Activated CD8-positive, alpha-beta T cell treated with anti-CD3 and anti-CD28 coated beads, Interleukin-2, amount 10 ng/mL, durations not matched to agents 7 days and 5 days (primary cell): ENCODE measurements around the gene AKR1C3. TPM values are rescaled to one million over a fixed set of nuclear protein-coding genes. Genes with fewer than 3 reads are reported as not detected.

ENCODE experiments used
- ATAC-seq: fragments of 150-1000 bp; cut with Tn5 transposase; one replicate; pipeline ENCODE4 v1.10.0; 2021; ENCODE audit warnings: moderate library complexity
- CTCF ChIA-PET: fragments of 350-600 bp; sonication (Branson Sonifier 250); formaldehyde crosslinking; loops from one replicate; lab custom pipeline; 2021; ENCODE audit warnings: antibody characterized with exemption; lab: Charles Lee
- POLR2A ChIA-PET: fragments of 350-600 bp; sonication (Branson Sonifier 250); formaldehyde crosslinking; loops from one replicate; lab custom pipeline; 2021; ENCODE audit warnings: antibody characterized with exemption; lab: Charles Lee
- DNase-seq: peaks from one replicate; pipeline ENCODE4 v3.0.0-alpha.2; 2020
- H3K27ac Mint-ChIP-seq: one replicate; pipeline ENCODE4 v1.8.0; 2021; ENCODE audit warnings: mild to moderate bottlenecking, mixed read lengths
- H3K27me3 Mint-ChIP-seq: one replicate; pipeline ENCODE4 v1.8.0; 2021; ENCODE audit warnings: low read depth, mixed read lengths
- H3K36me3 Mint-ChIP-seq: one replicate; pipeline ENCODE4 v1.8.0; 2021; ENCODE audit warnings: low read depth, mixed read lengths
- H3K4me1 Mint-ChIP-seq: one replicate; pipeline ENCODE4 v1.8.0; 2021; ENCODE audit warnings: low read depth, mixed read lengths
- H3K4me3 Mint-ChIP-seq: one replicate; pipeline ENCODE4 v1.8.0; 2021; ENCODE audit warnings: mild to moderate bottlenecking, mixed read lengths
- H3K9me3 Mint-ChIP-seq: one replicate; pipeline ENCODE4 v1.8.0; 2022; ENCODE audit warnings: mixed read lengths; ENCODE audit not compliant: insufficient read depth
- total RNA-seq, 2 experiments: library from RNA; stranded (reverse); gene quantifications; one replicate each; pipeline ENCODE4 v1.2.3, GENCODE V29; 2021

Gene AKR1C3
- total RNA-seq, 2 experiments from 2014 or later: 3.9 to 4.4 TPM

DNA sequence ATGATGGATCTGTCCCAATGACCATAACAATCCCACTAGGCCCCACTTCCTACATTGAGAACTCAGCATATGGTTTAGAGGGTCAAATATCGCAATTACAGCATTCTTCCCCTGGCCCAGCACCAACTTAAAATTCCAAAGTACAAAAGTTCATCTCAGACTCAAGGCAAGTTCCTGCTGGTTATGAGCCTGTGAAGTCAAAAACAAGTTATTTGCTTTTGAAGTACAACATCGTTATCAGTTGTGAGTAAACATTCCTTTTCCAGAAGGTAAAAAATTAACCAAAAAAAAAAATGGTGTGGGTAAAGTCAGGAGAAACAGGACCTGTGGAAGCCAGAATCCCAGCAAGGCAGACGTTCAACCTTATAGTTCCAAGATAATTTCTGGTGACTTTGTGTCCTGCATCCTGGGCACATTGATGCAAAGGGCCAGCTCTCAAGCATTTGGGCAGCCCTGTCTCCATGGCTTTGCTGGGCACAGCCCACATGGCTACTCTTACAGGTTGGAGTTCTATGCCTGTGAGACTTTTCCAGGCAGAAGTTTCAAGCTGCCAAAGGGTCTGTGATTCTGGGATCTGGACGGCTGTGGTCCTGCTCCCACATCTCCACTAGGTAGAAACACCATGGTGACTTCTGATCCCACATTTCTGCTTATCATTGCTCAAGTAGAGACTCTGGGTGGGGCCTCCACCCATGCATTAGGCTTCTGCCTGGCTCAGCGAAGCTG lies 53.2 kb downstream of the AKR1C3 start:
- peaks cover 14% of the 10 kb centered on the region for H3K9me3 Mint-ChIP-seq
- POLR2A ChIA-PET: no interaction called here
- no peaks in the 10 kb centered on the region for H3K36me3 Mint-ChIP-seq
- H3K27ac Mint-ChIP-seq: no peak overlapping the region
- no peak for ATAC-seq
- no peak overlapping the region for H3K4me3 Mint-ChIP-seq
- peaks cover 4% of the 10 kb centered on the region for H3K27me3 Mint-ChIP-seq
- no peak for DNase-seq
- no peaks in the 10 kb centered on the region for H3K4me1 Mint-ChIP-seq
- CTCF ChIA-PET: interaction anchor here (0.7 kb wide), 1 partner anchor 219 kb away, joined by 3 read pairs; no protein-coding TSS in a partner anchor

DNA sequence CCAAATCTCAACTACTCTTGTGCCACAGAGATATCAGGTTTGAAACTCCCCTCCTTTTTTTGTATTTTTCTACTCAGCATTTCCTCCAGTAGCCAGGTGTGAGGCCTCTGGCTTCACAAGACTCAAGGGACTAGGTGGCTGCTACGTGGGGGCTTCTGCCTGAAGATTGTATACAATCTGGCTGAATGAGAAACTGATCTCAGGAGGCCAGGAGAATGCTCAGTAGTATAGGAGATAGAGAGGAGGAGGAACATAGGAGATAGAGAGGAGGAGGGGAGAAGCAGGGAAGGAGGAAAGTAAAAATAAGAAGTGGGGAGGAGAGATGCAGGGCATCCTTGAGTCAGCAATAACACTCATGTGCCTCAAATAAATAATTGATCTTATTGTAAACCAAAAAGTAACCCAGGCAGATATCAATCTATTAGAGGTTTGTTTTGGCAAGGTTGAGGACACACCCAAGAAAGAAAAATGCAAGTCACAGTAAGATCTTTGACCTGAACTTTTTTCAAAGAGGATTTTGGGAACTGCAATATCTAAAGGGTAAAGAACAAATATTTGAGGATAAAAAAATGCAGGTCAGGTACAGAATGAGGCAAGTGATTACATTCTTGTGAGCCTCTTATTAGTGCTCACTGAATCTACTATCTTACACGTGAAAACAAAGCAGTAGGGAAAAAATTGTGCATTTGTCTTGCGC lies 53.9 kb downstream of the AKR1C3 start:
- Mint-ChIP-seq H3K36me3 (no peaks in the 10 kb centered on the region), H3K27ac (no peak overlapping the region), H3K4me3 (no peak overlapping the region), H3K27me3 (peaks cover 4% of the 10 kb centered on the region), H3K4me1 (no peaks in the 10 kb centered on the region), H3K9me3 (peaks cover 14% of the 10 kb centered on the region)
- no peak for ATAC-seq
- CTCF ChIA-PET: interaction anchor here (0.7 kb wide), 1 partner anchor 220 kb away, joined by 3 read pairs; no protein-coding TSS in a partner anchor
- DNase-seq: no peak
- POLR2A ChIA-PET: no interaction called here

DNA sequence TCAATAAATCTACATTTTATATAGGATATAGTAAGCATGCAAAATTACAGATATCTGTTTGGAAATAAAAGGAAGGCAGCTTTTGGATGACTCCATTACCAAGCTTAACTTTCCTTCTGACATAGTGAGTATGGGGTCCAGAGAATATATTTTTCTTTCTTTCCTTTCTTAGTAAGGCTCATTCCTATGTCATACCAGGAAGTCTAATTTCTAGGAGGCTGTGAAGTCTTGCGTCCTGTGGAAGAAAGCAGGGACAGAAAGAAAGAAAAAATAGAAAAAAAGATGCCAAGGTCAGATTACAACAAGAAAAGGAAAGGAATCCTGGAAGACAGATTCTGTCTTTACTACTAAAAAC lies 54.4 kb downstream of the AKR1C3 start:
- POLR2A ChIA-PET: no interaction called here

DNA sequence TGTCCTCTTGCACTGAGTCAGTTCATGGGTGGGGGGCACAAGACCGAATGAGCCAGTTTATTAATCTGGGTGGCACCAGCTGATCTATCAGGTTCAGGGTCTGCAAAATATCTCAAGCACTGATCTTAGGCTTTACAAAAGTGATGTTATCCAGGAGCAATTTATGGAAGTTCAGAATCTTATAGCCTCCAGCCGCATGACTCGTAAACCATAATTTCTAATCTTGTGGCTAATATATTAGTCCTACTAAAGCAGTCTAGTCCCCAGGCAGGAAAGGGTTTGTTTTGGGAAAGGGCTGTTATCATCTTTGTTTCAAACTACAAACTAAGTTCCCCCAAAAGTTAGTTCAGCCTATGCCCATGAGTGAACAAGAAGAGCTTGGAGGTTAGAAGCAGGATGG lies 56.9 kb downstream of the AKR1C3 start:
- H3K27ac Mint-ChIP-seq: no peak overlapping the region
- H3K27me3 Mint-ChIP-seq: peaks cover 4% of the 10 kb centered on the region
- H3K36me3 Mint-ChIP-seq: no peaks in the 10 kb centered on the region
- no peak overlapping the region for H3K4me3 Mint-ChIP-seq
- peaks cover 14% of the 10 kb centered on the region for H3K9me3 Mint-ChIP-seq
- CTCF ChIA-PET: no interaction called here
- no peak for DNase-seq
- ATAC-seq: no peak
- H3K4me1 Mint-ChIP-seq: no peaks in the 10 kb centered on the region
- POLR2A ChIA-PET: no interaction called here

More for the DNA sequence above, 54.4 kb downstream of the AKR1C3 start:
- Mint-ChIP-seq H3K9me3 (peaks cover 14% of the 10 kb centered on the region), H3K27ac (no peak overlapping the region), H3K4me1 (no peaks in the 10 kb centered on the region), H3K36me3 (no peaks in the 10 kb centered on the region), H3K27me3 (peaks cover 4% of the 10 kb centered on the region), H3K4me3 (no peak overlapping the region)
- no peak for ATAC-seq
- CTCF ChIA-PET: no interaction called here
- DNase-seq: no peak

DNA sequence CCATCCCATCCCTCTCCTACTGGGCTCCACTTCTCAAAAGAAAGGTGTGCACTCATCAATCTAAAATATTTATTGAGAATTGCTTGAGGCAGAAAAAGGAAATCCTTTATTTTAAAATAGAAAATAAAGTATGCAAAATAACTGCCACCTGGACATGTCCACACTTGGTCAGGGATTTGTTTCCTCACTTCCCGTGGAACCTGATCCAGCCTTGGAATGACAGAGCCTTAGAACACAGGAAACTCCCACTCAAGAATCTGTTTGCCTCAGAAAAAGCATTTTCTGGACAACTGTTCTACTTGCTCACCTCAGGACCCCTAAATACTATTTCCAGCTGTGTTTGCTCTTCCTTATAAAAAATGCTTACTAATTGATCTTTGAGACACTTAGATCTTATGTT lies 61.7 kb downstream of the AKR1C3 start:
- Mint-ChIP-seq H3K27me3 (peaks cover 1% of the 10 kb centered on the region), H3K36me3 (no peaks in the 10 kb centered on the region), H3K27ac (no peak overlapping the region), H3K4me1 (no peaks in the 10 kb centered on the region), H3K9me3 (peaks cover 1% of the 10 kb centered on the region), H3K4me3 (no peak overlapping the region)
- ChIA-PET POLR2A (no interaction called here), CTCF (no interaction called here)
- ATAC-seq (no peak), DNase-seq (no peak)

Other genes with a start within 250 kb of the AKR1C3 start
- under 1 TPM; 0.79 to 0.83 TPM for gene AKR1C1, start 131.0 kb upstream of the AKR1C3 start, total RNA-seq
- not detected for gene AKR1C2, start 90.6 kb upstream of the AKR1C3 start, total RNA-seq
- gene AKR1C8, start 90.7 kb downstream of the AKR1C3 start, total RNA-seq: under 1 TPM in 1 of 2 experiments, not detected in 1; 0.18 TPM
- gene AKR1C4, start 102.4 kb downstream of the AKR1C3 start, total RNA-seq: not detected